Measurements from ENCODE around the gene SLC22A23.

SLC22A23 gene

DNA sequence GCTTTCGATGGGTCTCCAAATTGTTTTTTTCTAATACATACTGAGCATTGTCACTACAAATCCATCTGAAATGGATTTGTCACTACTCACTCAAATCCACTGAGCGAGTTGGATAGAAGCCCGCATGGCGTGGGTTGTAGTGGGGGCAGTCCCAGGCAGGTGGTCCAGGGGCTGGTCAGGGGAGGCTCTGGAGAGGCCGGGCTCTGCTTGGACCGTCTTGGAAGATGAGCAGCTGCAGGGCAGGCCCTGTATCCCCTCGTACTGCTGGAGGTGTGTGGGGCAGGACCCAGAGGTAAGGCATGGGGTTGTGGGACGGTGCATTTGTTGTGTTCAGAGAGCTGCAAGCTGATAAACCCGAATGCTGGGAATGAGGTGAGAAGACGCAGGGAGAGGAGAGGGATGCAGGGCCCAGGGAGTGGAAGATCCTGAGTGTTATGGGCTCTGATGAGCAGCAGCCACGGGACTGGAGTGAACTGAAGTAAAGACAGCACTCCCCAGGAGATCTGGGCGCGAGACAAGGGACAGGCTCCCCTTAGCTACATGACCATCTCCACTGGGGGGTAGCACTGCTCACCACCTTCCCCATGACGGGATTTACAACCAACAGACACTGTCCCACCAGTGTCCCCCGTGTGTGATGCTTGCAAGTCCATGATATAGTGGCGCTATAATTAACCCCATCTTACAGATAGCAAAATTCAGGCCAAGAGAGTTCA lies 152.2 kb downstream of the SLC22A23 start:
- Histone ChIP-seq H3K36me3 (ENCODE audit: control insufficient read depth, low read length) (no peaks in the 10 kb centered on the region), H3F3A (ENCODE audit: control insufficient read depth, insufficient read depth) (no peaks in the 10 kb centered on the region), H4K20me1 (ENCODE audit: control insufficient read depth, insufficient read depth, low read depth, low read length) (no peaks in the 10 kb centered on the region), H3K27me3 (ENCODE audit: control insufficient read depth, low read length) (peaks cover 15% of the 10 kb centered on the region), H3K79me2 (ENCODE audit: control insufficient read depth, low read length) (no peaks in the 10 kb centered on the region), H3K9me2 (replicated peaks; ENCODE audit: control insufficient read depth, low read length) (no peaks in the 10 kb centered on the region), H3K27ac (ENCODE audit: low read depth, low read length) (no peak overlapping the region), H3K4me3 (ENCODE audit: low read length) (no peak overlapping the region), H3K4me2 (ENCODE audit: low read length) (no peak overlapping the region), H3K9me3 (ENCODE audit: control insufficient read depth, insufficient read depth, low read length) (no peaks in the 10 kb centered on the region), H3K4me1 (ENCODE audit: control insufficient read depth, low read length) (no peaks in the 10 kb centered on the region; the same call in 1 of the 2 replicates)
- no peak for TF ChIP-seq EZH2phosphoT487 (IDR thresholded peaks at IDR 0.05; ENCODE audit: borderline replicate concordance, low read length)
- TF ChIP-seq, protein P1, sequence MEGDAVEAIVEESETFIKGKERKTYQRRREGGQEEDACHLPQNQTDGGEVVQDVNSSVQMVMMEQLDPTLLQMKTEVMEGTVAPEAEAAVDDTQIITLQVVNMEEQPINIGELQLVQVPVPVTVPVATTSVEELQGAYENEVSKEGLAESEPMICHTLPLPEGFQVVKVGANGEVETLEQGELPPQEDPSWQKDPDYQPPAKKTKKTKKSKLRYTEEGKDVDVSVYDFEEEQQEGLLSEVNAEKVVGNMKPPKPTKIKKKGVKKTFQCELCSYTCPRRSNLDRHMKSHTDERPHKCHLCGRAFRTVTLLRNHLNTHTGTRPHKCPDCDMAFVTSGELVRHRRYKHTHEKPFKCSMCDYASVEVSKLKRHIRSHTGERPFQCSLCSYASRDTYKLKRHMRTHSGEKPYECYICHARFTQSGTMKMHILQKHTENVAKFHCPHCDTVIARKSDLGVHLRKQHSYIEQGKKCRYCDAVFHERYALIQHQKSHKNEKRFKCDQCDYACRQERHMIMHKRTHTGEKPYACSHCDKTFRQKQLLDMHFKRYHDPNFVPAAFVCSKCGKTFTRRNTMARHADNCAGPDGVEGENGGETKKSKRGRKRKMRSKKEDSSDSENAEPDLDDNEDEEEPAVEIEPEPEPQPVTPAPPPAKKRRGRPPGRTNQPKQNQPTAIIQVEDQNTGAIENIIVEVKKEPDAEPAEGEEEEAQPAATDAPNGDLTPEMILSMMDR (IDR thresholded peaks at IDR 0.05; ENCODE audit: low read depth, low read length, poor library complexity, severe bottlenecking), result no peak

DNA sequence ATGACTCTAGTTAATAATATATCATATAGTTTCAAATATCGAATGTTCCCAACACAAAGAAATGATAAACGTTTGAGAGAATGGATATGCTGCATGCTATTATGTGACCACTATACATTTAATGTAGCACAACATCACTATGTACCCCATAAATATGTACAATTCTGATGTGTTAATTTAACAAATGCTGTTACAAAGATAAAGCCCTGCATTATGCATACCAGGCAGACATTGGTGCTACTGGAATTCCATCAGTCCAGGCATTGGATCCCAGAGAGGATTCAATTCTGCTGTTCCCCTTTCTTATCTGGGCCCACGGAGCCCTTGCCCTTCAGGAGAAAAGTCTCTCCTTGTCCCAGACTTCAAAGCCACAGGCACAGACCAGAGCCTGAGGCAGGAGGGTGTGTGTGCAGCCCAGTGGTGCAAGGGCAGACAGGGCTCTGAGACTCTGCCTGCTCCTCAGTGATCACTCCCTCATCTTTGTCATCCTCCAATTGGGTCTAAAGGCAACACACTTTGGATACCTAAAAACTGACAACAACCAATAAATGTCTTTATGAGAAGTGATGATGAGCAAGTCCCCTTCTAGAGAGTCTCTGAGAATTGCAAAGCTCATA lies 152.9 kb downstream of the SLC22A23 start:
- Histone ChIP-seq H3K36me3 (ENCODE audit: control insufficient read depth, low read length) (no peaks in the 10 kb centered on the region), H3K9me3 (ENCODE audit: control insufficient read depth, insufficient read depth, low read length) (no peaks in the 10 kb centered on the region), H3K27me3 (ENCODE audit: control insufficient read depth, low read length) (peaks cover 12% of the 10 kb centered on the region), H3F3A (ENCODE audit: control insufficient read depth, insufficient read depth) (no peaks in the 10 kb centered on the region), H4K20me1 (ENCODE audit: control insufficient read depth, insufficient read depth, low read depth, low read length) (no peaks in the 10 kb centered on the region), H3K9me2 (replicated peaks; ENCODE audit: control insufficient read depth, low read length) (no peaks in the 10 kb centered on the region), H3K4me2 (ENCODE audit: low read length) (no peak overlapping the region), H3K79me2 (ENCODE audit: control insufficient read depth, low read length) (no peaks in the 10 kb centered on the region), H3K4me3 (ENCODE audit: low read length) (no peak overlapping the region), H3K4me1 (ENCODE audit: control insufficient read depth, low read length) (no peaks in the 10 kb centered on the region), H3K27ac (ENCODE audit: low read depth, low read length) (no peak overlapping the region)
- TF ChIP-seq, protein P1 (IDR thresholded peaks at IDR 0.05; ENCODE audit: low read depth, low read length, poor library complexity, severe bottlenecking), result no peak
- no peak for TF ChIP-seq EZH2phosphoT487 (IDR thresholded peaks at IDR 0.05; ENCODE audit: borderline replicate concordance, low read length)

DNA sequence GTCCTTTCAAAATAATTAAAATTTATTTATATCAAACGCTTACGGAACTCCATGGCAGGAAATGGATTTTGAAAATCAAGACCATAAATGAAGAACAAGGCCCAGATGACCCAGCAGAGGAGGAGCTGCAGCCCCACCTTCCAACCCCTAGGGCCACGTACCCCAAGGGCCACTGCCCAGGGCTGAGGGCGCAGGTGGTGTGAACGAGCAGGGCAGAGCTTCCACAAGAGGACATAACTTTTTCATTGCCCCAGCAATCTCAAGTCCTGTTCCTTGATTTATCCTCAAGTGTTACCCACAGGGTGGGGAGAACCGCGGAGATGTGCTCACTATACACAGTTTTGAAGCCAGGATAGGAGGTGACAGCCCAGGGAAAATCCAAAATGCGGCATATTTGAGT lies 155.3 kb downstream of the SLC22A23 start:
- peaks cover 12% of the 10 kb centered on the region for H3K27me3 ChIP-seq (ENCODE audit: control insufficient read depth, low read length)
- H3K4me3 ChIP-seq (ENCODE audit: low read length), result no peak overlapping the region
- H4K20me1 ChIP-seq (ENCODE audit: control insufficient read depth, insufficient read depth, low read depth, low read length), result no peaks in the 10 kb centered on the region
- no peaks in the 10 kb centered on the region for H3K4me1 ChIP-seq (ENCODE audit: control insufficient read depth, low read length)
- TF ChIP-seq, protein P1 (IDR thresholded peaks at IDR 0.05; ENCODE audit: low read depth, low read length, poor library complexity, severe bottlenecking), result no peak
- no peak for TF ChIP-seq EZH2phosphoT487 (IDR thresholded peaks at IDR 0.05; ENCODE audit: borderline replicate concordance, low read length)
- no peak overlapping the region for H3K4me2 ChIP-seq (ENCODE audit: low read length)
- no peaks in the 10 kb centered on the region for H3K79me2 ChIP-seq (ENCODE audit: control insufficient read depth, low read length)
- H3K9me2 ChIP-seq (replicated peaks; ENCODE audit: control insufficient read depth, low read length), result no peaks in the 10 kb centered on the region
- no peaks in the 10 kb centered on the region for H3K36me3 ChIP-seq (ENCODE audit: control insufficient read depth, low read length)
- H3K9me3 ChIP-seq (ENCODE audit: control insufficient read depth, insufficient read depth, low read length), result no peaks in the 10 kb centered on the region
- no peak overlapping the region for H3K27ac ChIP-seq (ENCODE audit: low read depth, low read length)
- H3F3A ChIP-seq (ENCODE audit: control insufficient read depth, insufficient read depth), result no peaks in the 10 kb centered on the region

Data from DOHH2 (cell line).